Measurements from ENCODE around the gene BBS1.
A peak's percentile ranks its signal among the peaks of the same experiment; 100 is the strongest.

The BBS1 gene

DNA sequence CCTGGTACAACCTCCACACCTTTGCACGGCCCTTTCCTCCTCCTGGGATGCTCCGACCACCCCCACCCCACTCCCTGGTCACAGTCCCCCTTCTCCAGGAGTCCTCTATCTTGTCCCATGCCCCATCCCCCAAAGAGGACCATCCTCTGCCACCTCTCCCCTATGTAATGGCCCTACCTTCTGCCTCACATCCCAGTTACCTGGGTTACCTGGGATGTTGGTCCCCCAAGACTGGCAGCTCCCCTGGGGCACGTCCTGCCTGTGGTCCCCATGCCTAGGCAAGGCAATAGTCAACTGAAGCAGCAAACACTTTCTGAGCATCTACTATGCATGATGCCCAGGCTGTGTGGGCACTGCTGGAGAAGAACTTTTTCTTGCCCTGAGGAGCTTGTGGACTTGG is 45.0 kb downstream of the BBS1 start:
- no peak for DNase-seq

DNA sequence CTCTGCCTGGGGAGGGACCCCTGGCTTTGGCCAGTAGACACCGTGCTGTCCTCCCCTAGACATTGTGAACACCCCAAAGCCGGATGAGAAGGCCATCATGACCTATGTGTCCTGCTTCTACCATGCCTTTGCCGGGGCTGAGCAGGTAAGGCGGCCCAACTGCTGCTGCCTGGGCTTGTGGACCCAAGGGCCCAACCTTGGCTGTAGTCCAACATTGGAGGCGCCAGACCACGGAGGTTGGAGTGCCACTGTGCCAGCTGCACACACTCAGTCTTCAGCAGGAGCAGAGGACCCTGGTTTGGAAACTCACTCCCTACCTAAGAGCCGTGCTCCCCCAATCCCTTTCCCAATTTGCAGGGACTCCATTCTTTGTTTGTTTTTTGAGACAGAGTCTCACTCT is 45.7 kb downstream of the BBS1 start:
- DNase-seq: no peak

DNA sequence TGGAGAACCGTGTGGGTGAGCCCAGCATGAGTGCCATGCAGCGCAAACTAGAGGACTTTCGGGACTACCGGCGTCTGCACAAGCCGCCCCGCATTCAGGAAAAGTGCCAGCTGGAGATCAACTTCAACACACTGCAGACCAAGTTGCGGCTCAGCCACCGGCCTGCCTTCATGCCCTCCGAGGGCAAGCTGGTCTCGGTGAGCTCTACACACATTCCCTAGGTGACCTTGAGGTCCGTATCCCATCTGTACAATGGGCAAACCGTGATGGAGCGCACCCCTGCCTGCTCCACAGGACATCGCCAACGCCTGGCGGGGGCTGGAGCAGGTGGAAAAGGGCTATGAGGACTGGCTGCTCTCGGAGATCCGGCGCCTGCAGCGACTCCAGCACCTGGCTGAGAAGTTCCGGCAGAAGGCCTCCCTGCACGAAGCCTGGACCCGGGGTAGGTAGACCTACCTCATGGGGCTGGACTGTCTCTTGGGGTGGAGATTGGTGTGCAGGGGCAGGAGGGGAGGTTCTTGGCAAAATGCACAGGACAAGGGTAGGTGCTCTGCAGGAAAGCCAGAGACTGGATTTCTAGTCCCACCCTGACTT is 47.4 kb downstream of the BBS1 start:
- no peak for DNase-seq

DNA sequence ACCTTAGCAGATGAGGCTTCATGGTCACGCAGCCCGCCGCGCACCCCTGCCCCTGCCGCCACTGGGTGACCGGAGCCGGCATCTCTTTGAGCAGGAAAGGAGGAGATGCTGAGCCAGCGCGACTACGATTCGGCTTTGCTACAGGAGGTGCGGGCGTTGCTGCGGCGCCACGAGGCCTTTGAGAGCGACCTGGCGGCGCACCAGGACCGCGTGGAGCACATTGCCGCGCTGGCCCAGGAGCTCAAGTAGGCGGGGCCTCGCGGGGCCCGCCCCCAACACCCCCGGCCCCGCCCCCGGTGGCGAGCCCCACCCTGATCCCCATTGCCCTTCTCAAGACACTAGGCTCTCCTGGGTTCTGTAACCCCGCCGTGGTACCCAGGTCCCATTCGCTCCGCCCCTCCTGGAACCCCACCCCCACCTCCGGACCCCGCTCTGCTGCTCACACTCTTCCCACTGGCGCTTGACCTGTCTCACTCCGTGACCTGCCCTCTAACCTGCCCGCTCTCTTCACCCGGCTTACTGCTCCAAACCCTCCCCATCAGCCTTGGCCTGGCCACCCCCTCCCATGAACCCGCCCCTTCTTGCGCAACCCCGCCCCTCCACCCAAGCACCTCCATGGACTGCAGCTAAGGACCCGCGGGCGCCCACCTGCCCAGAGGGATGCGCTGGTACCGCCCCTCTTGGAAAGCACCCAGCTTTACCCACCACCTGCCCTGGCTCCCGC is 48.9 kb downstream of the BBS1 start:
- DNase-seq: no peak

DNA sequence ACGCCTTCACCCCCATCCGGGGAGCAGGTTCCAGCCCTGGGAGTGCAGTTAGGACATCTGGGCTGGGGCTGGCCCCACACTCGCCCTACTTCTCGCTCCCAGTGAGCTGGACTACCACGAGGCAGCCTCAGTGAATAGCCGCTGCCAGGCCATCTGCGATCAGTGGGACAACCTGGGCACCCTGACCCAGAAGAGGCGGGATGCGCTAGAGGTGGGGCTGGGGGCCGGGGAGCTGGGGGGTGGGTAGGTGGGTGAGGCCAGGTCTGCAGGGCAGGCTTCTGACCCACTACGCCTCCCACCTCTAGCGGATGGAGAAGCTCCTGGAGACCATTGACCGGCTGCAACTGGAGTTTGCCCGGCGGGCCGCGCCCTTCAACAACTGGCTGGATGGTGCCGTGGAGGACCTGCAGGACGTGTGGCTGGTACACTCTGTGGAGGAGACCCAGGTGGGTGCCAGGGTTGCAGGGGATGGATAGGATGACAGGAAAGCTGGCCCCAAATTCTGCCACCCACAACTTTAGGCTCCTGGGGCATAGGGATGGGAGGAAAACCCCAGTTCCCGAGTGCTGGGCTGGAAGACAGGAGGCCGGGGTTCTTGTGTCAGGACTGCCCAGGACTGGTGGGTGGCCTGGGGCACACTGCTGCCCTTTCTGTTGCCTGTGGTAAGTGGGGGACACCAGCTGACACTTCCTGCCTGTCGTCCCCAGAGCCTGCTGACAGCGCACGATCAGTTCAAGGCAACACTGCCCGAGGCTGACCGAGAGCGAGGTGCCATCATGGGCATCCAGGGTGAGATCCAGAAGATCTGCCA is 49.6 kb downstream of the BBS1 start:
- no peak for DNase-seq

DNA sequence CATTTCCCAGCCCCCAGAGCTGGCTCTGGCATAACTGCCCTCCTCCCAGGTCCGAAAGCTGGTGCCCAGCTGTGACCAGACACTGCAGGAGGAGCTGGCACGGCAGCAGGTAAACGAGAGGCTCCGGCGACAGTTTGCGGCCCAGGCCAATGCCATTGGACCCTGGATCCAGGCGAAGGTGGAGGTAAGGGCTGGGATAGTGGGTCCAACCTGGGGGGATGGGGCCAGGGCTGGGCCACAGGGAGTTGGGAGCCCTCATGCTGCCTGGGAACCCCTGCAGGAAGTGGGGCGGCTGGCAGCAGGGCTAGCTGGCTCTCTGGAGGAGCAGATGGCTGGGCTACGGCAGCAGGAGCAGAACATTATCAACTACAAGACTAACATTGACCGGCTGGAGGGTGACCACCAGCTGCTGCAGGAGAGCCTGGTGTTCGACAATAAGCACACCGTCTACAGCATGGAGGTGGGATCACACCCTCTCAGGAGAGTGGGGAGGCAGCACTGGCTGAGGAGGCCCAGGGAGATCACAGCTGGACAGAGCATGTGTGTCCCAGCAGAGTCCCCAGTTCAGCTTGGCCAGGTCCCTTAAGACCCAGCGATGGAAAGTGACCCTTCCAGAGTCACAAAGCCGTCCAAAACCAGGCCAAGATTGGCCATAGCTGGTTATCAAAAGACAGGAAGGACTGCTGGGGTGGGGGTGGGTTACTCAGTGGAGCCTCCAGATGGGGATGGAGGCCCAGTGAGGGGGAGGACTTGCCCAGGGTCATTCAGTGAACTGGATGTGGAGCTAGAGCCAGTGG is 50.9 kb downstream of the BBS1 start:
- no peak for DNase-seq

DNA sequence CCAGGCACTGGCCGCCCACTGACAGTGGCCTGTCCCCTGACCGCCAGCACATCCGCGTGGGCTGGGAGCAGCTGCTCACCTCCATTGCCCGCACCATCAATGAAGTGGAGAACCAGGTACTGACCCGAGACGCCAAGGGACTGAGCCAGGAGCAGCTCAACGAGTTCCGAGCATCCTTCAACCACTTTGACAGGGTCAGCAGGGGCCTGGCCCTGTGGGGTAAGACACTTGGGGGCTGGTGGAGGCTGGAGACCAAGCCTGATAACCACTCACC is 51.5 kb downstream of the BBS1 start:
- no peak for DNase-seq

DNA sequence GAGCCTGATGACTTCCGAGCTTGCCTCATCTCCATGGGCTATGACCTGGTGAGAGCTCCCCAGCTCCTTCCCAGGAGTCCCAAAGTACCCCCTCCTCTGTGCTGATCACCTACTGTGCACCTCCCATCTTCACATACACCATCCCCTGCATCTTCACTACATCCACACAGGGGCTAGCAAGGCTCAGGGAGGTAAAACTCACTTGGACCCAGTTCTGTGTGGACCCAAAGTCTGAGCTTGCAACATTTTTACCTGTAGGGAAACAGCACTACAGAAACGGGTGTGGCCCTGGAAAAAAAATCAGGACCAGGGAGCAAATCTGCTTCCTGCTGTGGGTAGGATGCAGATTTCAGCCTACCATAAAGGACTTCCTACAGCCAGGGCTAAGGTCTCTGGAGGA is 51.8 kb downstream of the BBS1 start:
- DNase-seq: no peak

DNA sequence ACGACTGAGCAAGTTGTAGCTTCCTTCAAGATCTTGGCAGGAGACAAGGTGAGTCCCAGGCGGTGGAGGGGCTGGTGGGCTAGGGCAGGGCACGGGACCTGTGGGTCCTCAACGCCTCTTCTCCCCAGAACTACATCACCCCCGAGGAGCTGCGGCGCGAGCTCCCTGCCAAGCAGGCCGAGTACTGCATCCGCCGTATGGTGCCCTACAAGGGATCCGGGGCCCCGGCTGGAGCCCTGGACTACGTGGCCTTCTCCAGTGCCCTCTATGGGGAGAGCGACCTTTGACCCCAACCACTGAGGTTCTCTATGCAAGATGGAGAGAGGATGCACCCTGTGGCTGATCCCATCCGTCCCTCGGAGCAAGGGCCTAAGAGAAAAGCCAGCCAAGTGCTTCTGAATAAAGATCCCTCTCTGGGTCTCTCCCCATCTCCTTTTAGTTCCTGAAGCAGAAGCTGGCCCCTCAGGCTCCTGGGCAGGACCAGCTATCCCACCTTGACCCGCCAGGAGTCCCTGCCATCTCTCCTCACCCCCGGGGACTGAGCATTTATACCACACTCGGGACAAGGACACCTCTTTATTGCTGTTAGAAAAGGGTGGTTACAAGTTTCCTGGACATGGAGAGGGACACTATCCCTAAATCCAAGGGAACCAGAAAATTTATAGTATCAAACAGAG is 52.6 kb downstream of the BBS1 start:
- DNase-seq: no peak

DNA sequence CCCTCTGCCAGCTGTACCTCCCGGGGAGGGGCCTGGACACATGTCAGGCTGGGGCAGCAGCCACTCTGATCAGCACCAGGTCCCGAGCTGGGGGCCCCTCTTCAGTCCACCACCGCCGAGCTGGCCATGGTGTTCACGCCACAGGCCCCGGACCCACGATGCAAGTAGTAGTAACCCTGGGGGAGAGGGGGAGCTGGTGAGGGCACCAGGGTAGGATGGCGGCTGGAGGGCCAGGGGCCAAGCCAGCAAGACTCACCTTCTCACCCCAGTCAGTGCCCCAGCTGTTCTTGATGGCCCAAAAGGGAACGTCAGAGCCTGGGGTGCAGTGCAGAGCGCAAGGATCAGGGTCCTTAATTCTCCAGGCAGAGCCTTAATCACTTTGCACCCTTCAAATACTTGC is 53.4 kb downstream of the BBS1 start:
- no peak for DNase-seq

DNA sequence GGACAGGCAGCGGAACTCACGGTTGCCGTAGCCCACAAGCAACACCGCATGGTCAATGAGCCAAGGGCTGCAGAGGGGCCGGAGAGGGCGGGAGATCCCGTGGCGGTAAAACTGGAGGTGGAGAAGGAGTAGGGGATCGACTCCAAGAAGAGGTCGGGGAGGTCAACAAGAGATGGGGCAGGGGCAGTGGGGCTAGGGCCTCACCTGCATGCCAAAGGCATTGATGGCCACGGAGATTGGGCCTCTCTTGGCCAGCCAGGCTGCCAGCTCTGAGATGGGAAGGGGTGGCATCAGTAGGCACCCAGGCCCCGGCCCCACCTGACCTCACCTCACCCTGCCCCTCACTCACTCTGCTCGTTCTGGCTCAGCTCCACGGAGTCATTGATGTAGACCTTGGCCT is 54.1 kb downstream of the BBS1 start:
- DNase-seq: no peak

DNA sequence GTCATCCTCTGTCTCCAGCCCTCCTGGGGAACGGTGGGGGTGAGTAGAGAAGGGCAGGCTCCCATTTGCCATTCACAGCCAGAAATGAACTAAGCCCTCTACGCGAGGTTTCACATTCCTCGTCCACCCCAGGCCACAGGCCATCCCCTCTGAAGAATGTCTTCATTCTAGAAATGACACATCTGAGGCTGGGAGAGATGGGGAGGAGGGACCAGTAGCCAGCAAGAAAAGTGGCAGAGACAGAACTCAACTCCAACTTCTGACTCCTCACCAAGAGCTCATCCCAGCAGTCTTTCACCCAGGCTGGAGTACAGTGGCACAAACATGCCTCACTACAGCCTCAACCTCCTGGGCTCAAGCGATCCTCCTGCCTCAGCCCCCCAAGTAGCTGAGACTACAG is 54.5 kb downstream of the BBS1 start:
- DNase-seq: no peak

DNA sequence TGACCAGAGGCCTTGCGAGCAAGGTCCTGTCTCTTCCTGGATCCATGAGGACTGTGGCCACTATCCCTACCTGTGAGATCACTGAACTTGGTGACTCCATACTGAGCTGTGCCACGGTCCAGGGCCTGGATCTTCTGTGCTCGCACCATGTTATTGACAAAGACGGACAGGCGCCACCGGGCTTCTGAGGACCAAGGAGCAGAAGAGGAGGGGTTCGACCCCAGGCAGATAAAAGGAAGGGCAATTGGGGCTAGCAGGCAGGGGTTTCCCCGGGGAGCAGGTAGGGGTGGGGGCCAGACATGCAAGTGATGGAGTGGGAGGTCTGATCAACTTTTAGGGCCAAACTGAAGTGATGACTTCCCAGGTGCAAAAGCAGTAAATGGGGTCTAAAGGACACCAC is 55.8 kb downstream of the BBS1 start:
- DNase-seq: no peak

DNA sequence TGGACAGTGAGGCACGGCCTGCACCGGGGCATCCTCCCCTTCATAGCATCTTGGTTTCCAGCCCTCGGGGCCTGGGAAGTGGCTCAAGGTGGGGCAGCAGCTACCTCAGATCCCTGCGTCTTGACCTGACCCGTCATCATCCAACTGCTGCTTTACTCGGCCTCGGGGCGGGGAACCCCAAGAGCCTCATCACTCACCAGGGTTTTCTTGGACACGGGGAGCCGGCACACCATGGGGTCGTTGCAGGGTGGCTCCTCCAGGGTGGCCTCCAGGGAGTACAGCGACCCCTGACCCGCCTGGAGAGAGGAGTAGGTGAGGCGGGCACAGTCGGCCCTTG is 57.3 kb downstream of the BBS1 start:
- no peak for DNase-seq

DNA sequence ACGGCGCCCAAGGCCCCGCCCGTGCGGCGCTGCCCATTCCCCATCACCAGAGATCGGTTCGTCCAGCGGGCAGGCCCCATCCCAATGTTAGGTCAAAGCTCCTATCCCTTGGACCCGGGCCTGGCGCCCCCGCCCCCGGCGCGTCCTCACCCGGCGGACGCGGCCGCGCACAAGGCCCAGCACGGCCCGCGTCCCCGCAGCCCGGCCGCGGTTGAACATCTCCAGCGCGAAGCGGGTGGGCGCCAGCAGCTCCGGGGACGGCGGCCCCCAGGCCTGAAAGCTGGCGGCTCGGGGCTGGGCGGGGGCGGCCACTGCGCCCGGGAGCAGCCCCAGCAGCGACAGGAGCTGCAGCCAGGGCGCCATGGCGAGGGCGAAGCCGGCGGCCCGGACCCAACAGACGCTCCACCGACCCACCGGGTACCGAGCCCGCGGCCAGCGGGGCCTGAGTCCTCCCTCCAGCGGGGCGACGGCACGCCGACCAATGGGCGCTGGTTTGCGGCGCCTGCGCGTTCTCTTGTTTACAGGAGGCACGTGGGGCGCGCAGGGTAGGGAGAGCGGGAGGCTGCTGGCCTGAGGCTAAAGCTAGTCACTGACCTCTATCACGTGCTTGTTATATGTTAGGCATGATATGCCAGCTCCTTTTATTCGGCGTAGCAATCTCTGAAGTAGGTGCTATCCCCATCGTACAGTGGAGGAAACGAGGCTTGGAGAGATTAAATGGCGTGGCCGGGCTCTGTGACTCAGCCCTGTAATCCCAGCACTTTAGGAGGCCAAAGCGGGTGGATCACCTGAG is 57.9 kb downstream of the BBS1 start, which contains the start of gene CTSF:
Gene CTSF (minus strand): TSS at position 483 of the 793 bp plus-strand sequence. CDS start 120 bp downstream, at position 363.
- DNase-seq: peak; percentile 78 to 79

DNA sequence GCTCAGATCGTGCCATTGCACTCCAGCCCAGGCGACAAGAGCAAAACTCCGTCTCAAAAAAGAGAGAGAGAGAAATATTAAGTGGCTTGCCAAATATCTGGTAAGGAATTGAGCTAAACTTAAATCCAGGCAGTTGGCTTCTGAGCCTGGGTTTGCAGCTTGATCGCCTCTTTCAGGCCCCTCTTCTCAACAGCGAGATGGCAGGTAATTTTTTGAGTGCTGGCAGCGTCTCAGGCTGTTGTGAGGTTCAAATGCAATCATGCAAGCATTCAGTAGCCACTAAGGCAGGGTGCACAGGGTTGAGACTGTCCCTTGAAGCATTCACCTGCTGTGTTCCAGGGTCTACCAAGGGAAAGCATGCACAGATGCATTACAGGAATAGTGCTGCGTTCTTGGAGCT is 58.6 kb downstream of the BBS1 start:
- DNase-seq: no peak

DNA sequence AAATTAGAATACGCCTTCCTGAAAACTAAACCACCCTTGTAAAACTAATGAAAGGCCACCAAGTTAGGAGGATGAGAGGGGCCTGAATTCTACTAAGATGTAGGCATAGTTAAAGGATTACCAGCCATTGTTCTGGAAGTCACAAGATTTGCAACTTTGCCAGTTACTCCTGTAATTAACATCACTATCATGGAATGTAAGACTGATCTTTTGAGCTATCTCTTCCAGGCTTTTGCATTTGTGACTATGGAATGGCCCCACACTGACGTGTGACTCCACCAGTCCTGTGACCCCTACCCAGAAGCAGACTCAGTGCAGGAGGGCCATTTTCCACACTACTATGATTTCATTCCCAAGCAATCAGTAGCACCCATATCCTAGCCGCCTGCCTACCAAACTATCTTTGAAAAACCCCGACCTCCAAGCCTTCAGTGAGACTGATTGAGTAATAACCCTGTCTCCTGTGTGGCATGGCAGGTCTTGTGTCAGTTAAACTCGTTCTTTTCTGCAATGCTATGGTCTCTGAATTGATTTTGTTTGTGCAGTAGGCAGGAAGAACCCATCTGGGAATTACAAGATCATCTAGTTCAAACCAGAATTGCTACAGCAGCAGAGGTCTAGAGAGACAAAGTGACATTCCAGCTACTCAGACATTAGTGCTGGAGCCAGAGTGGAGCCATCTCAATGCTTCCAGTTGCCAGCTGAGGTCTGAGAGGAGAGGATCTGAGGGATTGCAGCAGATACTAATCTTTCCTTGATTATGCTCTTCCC is 59.8 kb downstream of the BBS1 start:
- DNase-seq: no peak

DNA sequence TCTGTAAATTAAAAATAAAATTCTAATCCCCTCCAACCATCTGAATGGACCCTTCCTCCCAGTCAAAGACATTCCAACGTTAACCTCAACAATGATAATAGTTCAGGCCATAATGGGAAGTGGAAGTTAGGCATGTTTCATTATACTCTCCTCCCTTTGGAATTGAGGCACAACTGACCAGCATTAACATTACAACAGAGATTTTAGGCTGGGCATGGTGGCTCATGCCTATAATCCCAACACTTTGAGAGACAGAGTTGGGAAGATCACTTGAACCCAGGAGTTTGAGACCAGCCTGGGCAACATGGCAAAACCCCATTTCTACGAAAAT is 60.4 kb downstream of the BBS1 start:
- no peak for DNase-seq

DNA sequence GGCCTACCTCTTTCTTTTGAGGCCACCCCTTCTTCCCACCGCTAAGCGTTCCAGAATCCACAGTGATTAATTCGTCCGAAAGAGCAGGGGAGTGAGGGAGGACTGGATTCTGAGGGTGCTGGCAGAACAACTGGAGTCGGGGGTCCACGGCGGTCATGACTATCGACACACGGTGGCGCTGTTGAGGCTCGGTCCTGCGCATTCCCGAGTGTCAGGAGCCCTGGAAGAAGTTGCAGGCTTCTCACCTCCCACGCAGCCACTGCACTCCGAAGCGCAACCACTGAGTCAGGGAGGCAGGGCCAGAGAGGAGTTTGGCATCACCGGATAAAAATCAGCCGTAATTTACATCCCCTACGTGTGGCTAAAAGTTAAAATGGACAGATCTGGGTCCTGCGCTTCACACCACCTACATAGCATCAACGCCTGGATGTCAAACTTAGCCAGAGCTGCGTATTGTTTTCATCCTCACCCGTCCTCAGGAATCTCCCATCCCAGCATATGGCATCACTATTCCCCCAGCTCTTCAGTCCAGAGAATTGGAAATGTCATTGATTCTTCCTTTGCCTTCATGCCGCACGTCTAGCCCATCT is 68.7 kb downstream of the BBS1 start:
- peak; percentile 77 to 87 for DNase-seq

DNA sequence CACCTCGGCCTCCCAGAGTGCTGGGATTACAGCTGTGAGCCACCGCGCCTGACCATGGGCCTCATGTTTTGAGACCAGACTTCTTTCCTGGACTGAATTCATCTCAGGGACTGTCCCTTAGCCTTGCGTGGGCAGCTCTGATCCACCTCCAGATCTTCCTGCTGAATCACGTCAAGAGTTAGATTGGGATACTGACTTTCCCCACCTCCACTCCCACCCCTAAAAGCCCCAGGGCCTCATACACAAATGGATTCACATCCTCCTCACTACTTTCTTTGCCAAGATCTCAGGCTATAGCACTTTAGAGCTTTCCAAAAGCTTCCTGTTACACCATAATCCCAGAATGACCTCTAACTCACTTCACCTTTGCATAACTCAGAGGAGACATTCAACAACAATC is 70.4 kb downstream of the BBS1 start:
- peak; percentile 62 to 90 for DNase-seq

DNA sequence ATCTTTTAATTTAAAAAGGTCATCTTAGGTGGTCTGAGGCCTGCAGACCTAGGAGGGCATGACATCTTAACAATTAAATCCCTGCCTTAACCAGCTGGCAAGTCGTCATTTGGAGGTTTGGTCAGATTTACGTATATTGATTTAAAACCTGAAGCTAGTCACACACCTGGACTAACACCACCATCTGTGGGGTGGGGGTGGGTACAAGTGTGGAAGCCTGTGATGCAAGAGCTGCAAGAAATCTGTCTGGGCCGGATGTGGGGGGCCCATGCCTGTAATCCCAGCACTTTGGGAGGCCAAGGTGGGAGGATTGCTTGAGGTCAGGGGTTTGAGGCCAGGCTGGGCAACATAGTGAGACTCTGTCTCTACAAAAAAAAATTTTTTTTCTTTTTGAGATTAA is 70.8 kb downstream of the BBS1 start:
- no peak for DNase-seq

Measured in inflammatory macrophage (primary cell).